ENCODE data around the gene USP7.
"Not testable (repeated sequence)": the region's sequence is repeated elsewhere in the genome, so short reads cannot be mapped to it uniquely, and the experiment has no call there.

USP7 gene

GRCh38 chr16:8919089-8919933 lies 44.4 kb downstream of the USP7 start:
- TF ChIP-seq CTCF (IDR thresholded peaks at IDR 0.05; ENCODE audit: low read depth, low read length, missing control alignments) = no peak
- H3K4me3 ChIP-seq (replicated peaks; ENCODE audit: low read depth, low read length) = no peak overlapping the region

GRCh38 chr16:8917336-8917735 lies 46.4 kb downstream of the USP7 start:
- H3K4me3 ChIP-seq (replicated peaks; ENCODE audit: low read depth, low read length); DNase-seq (ENCODE audit: extremely low read depth, low read depth): not testable (repeated sequence)

More at GRCh38 chr16:8919089-8919933, 44.4 kb downstream of the USP7 start:
- DNase-seq (ENCODE audit: extremely low read depth, low read depth) = no peak

GRCh38 chr16:8916541-8917225 lies 47.0 kb downstream of the USP7 start:
- DNase-seq (ENCODE audit: extremely low read depth, low read depth) = no peak
- TF ChIP-seq CTCF (IDR thresholded peaks at IDR 0.05; ENCODE audit: low read depth, low read length, missing control alignments) = no peak
- no peak overlapping the region for H3K4me3 ChIP-seq (replicated peaks; ENCODE audit: low read depth, low read length)

- DNase-seq (ENCODE audit: extremely low read depth, low read depth) = no peak
- H3K4me3 ChIP-seq (replicated peaks; ENCODE audit: low read depth, low read length) = no peak overlapping the region
- no peak for TF ChIP-seq CTCF (IDR thresholded peaks at IDR 0.05; ENCODE audit: low read depth, low read length, missing control alignments)
These were observed 47.9 kb downstream of the USP7 start for GRCh38 chr16:8915722-8916301.

GRCh38 chr16:8914098-8914497 lies 49.6 kb downstream of the USP7 start:
- no peak for TF ChIP-seq CTCF (IDR thresholded peaks at IDR 0.05; ENCODE audit: low read depth, low read length, missing control alignments)
- DNase-seq (ENCODE audit: extremely low read depth, low read depth) = no peak
- no peak overlapping the region for H3K4me3 ChIP-seq (replicated peaks; ENCODE audit: low read depth, low read length)

- no peak for TF ChIP-seq CTCF (IDR thresholded peaks at IDR 0.05; ENCODE audit: low read depth, low read length, missing control alignments)
- H3K4me3 ChIP-seq (replicated peaks; ENCODE audit: low read depth, low read length) = no peak overlapping the region
These were observed 50.9 kb downstream of the USP7 start for GRCh38 chr16:8912793-8913192.

GRCh38 chr16:8910811-8911210 lies 52.9 kb downstream of the USP7 start:
- no peak for TF ChIP-seq CTCF (IDR thresholded peaks at IDR 0.05; ENCODE audit: low read depth, low read length, missing control alignments)
- no peak for DNase-seq (ENCODE audit: extremely low read depth, low read depth)
- no peak overlapping the region for H3K4me3 ChIP-seq (replicated peaks; ENCODE audit: low read depth, low read length)

More at GRCh38 chr16:8912793-8913192, 50.9 kb downstream of the USP7 start:
- no peak for DNase-seq (ENCODE audit: extremely low read depth, low read depth)
